ENCODE data around the gene SEMA6B.

Gene SEMA6B

GRCh38 chr19:4518345-4519171 lies 40.9 kb downstream of the SEMA6B start, which contains the start of gene PLIN4:
Gene PLIN4, minus strand, starts transcription at chr19:4518486. Its CDS starts 214 bp downstream, at chr19:4518272.
- no peaks in the 10 kb centered on the region for H3K9me3 ChIP-seq (ENCODE audit: low read length)
- H3K4me1 ChIP-seq (ENCODE audit: insufficient read depth, low read length), result peaks cover 40% of the 10 kb centered on the region
- peak within 1 kb of the TSS; percentile 81 to 83 for H3K4me3 ChIP-seq (ENCODE audit: low read depth in 1 of 2, low read length in 2 of 2)
- H3K36me3 ChIP-seq (ENCODE audit: insufficient read depth, low read length), result peaks cover 20% of the 10 kb centered on the region
- peak within 1 kb of the TSS; percentile 84 for H3K9ac ChIP-seq (ENCODE audit: low read length)
- peak within 1 kb of the TSS; percentile 92 for H3K27ac ChIP-seq (ENCODE audit: low read depth, low read length)
- H3K27me3 ChIP-seq (ENCODE audit: control insufficient read depth in 1 of 2, insufficient read depth in 2 of 2, low read length in 2 of 2), result no peaks in the 10 kb centered on the region

GRCh38 chr19:4517451-4518057 lies 41.9 kb downstream of the SEMA6B start:
- H3K9ac ChIP-seq (ENCODE audit: low read length), result peak overlapping the region; percentile 84
- H3K9me3 ChIP-seq (ENCODE audit: low read length), result no peaks in the 10 kb centered on the region
- peak overlapping the region; percentile 81 to 83 for H3K4me3 ChIP-seq (ENCODE audit: low read depth in 1 of 2, low read length in 2 of 2)
- no peaks in the 10 kb centered on the region for H3K27me3 ChIP-seq (ENCODE audit: control insufficient read depth in 1 of 2, insufficient read depth in 2 of 2, low read length in 2 of 2)
- peaks cover 31% of the 10 kb centered on the region for H3K36me3 ChIP-seq (ENCODE audit: insufficient read depth, low read length)
- peaks cover 36% of the 10 kb centered on the region for H3K4me1 ChIP-seq (ENCODE audit: insufficient read depth, low read length)
- peak overlapping the region; percentile 92 for H3K27ac ChIP-seq (ENCODE audit: low read depth, low read length)

GRCh38 chr19:4516939-4517300 lies 42.6 kb downstream of the SEMA6B start:
- Histone ChIP-seq H3K27ac (ENCODE audit: low read depth, low read length) (peak overlapping the region; percentile 92), H3K4me1 (ENCODE audit: insufficient read depth, low read length) (peaks cover 36% of the 10 kb centered on the region), H3K4me3 (ENCODE audit: low read depth in 1 of 2, low read length in 2 of 2) (peak overlapping the region; percentile 81 to 83), H3K9me3 (ENCODE audit: low read length) (no peaks in the 10 kb centered on the region), H3K9ac (ENCODE audit: low read length) (peak overlapping the region; percentile 84), H3K36me3 (ENCODE audit: insufficient read depth, low read length) (peaks cover 37% of the 10 kb centered on the region), H3K27me3 (ENCODE audit: control insufficient read depth in 1 of 2, insufficient read depth in 2 of 2, low read length in 2 of 2) (no peaks in the 10 kb centered on the region)

GRCh38 chr19:4516199-4516938 lies 43.1 kb downstream of the SEMA6B start:
- Histone ChIP-seq H3K27ac (ENCODE audit: low read depth, low read length) (peak overlapping the region; percentile 92), H3K4me1 (ENCODE audit: insufficient read depth, low read length) (peaks cover 35% of the 10 kb centered on the region), H3K9me3 (ENCODE audit: low read length) (no peaks in the 10 kb centered on the region), H3K36me3 (ENCODE audit: insufficient read depth, low read length) (peaks cover 42% of the 10 kb centered on the region), H3K4me3 (ENCODE audit: low read depth in 1 of 2, low read length in 2 of 2) (peak overlapping the region in 1 of 2 donors; percentile 81), H3K9ac (ENCODE audit: low read length) (no peak overlapping the region), H3K27me3 (ENCODE audit: control insufficient read depth in 1 of 2, insufficient read depth in 2 of 2, low read length in 2 of 2) (no peaks in the 10 kb centered on the region)

GRCh38 chr19:4515732-4516131 lies 43.8 kb downstream of the SEMA6B start:
- Histone ChIP-seq H3K4me1 (ENCODE audit: insufficient read depth, low read length) (peaks cover 30% of the 10 kb centered on the region), H3K27me3 (ENCODE audit: control insufficient read depth in 1 of 2, insufficient read depth in 2 of 2, low read length in 2 of 2) (no peaks in the 10 kb centered on the region), H3K9me3 (ENCODE audit: low read length) (no peaks in the 10 kb centered on the region), H3K36me3 (ENCODE audit: insufficient read depth, low read length) (peaks cover 44% of the 10 kb centered on the region), H3K9ac (ENCODE audit: low read length) (no peak overlapping the region), H3K27ac (ENCODE audit: low read depth, low read length) (no peak overlapping the region), H3K4me3 (ENCODE audit: low read depth in 1 of 2, low read length in 2 of 2) (no peak overlapping the region)

GRCh38 chr19:4513248-4513647 lies 46.2 kb downstream of the SEMA6B start:
- Histone ChIP-seq H3K4me1 (ENCODE audit: insufficient read depth, low read length) (peaks cover 19% of the 10 kb centered on the region), H3K9me3 (ENCODE audit: low read length) (no peaks in the 10 kb centered on the region), H3K9ac (ENCODE audit: low read length) (no peak overlapping the region), H3K27ac (ENCODE audit: low read depth, low read length) (no peak overlapping the region), H3K4me3 (ENCODE audit: low read depth in 1 of 2, low read length in 2 of 2) (no peak overlapping the region), H3K36me3 (ENCODE audit: insufficient read depth, low read length) (peaks cover 44% of the 10 kb centered on the region), H3K27me3 (ENCODE audit: control insufficient read depth in 1 of 2, insufficient read depth in 2 of 2, low read length in 2 of 2) (no peaks in the 10 kb centered on the region)

- Histone ChIP-seq H3K4me3 (ENCODE audit: low read depth in 1 of 2, low read length in 2 of 2) (no peak overlapping the region), H3K4me1 (ENCODE audit: insufficient read depth, low read length) (peaks cover 26% of the 10 kb centered on the region), H3K36me3 (ENCODE audit: insufficient read depth, low read length) (peaks cover 53% of the 10 kb centered on the region), H3K9me3 (ENCODE audit: low read length) (no peaks in the 10 kb centered on the region), H3K9ac (ENCODE audit: low read length) (no peak overlapping the region), H3K27me3 (ENCODE audit: control insufficient read depth in 1 of 2, insufficient read depth in 2 of 2, low read length in 2 of 2) (no peaks in the 10 kb centered on the region), H3K27ac (ENCODE audit: low read depth, low read length) (no peak overlapping the region)
Measured at GRCh38 chr19:4512070-4512469, 47.4 kb downstream of the SEMA6B start.

- H3K27me3 ChIP-seq (ENCODE audit: control insufficient read depth in 1 of 2, insufficient read depth in 2 of 2, low read length in 2 of 2), result no peaks in the 10 kb centered on the region
- H3K9me3 ChIP-seq (ENCODE audit: low read length), result no peaks in the 10 kb centered on the region
- H3K36me3 ChIP-seq (ENCODE audit: insufficient read depth, low read length), result peaks cover 59% of the 10 kb centered on the region
- H3K4me3 ChIP-seq (ENCODE audit: low read depth in 1 of 2, low read length in 2 of 2), result no peak overlapping the region
- no peak overlapping the region for H3K27ac ChIP-seq (ENCODE audit: low read depth, low read length)
- H3K4me1 ChIP-seq (ENCODE audit: insufficient read depth, low read length), result peaks cover 31% of the 10 kb centered on the region
- H3K9ac ChIP-seq (ENCODE audit: low read length), result no peak overlapping the region
Measured at GRCh38 chr19:4511300-4512054, 48.0 kb downstream of the SEMA6B start.

- H3K27me3 ChIP-seq (ENCODE audit: control insufficient read depth in 1 of 2, insufficient read depth in 2 of 2, low read length in 2 of 2), result no peaks in the 10 kb centered on the region
- H3K4me3 ChIP-seq (ENCODE audit: low read depth in 1 of 2, low read length in 2 of 2), result no peak overlapping the region
- H3K27ac ChIP-seq (ENCODE audit: low read depth, low read length), result no peak overlapping the region
- H3K4me1 ChIP-seq (ENCODE audit: insufficient read depth, low read length), result peaks cover 27% of the 10 kb centered on the region
- peaks cover 58% of the 10 kb centered on the region for H3K36me3 ChIP-seq (ENCODE audit: insufficient read depth, low read length)
- no peaks in the 10 kb centered on the region for H3K9me3 ChIP-seq (ENCODE audit: low read length)
- no peak overlapping the region for H3K9ac ChIP-seq (ENCODE audit: low read length)
Measured at GRCh38 chr19:4510435-4511255, 48.8 kb downstream of the SEMA6B start.

GRCh38 chr19:4508698-4509097 lies 50.8 kb downstream of the SEMA6B start:
- Histone ChIP-seq H3K36me3 (ENCODE audit: insufficient read depth, low read length) (peaks cover 58% of the 10 kb centered on the region), H3K4me3 (ENCODE audit: low read depth in 1 of 2, low read length in 2 of 2) (no peak overlapping the region), H3K9me3 (ENCODE audit: low read length) (no peaks in the 10 kb centered on the region), H3K27me3 (ENCODE audit: control insufficient read depth in 1 of 2, insufficient read depth in 2 of 2, low read length in 2 of 2) (no peaks in the 10 kb centered on the region), H3K4me1 (ENCODE audit: insufficient read depth, low read length) (peaks cover 27% of the 10 kb centered on the region), H3K27ac (ENCODE audit: low read depth, low read length) (no peak overlapping the region), H3K9ac (ENCODE audit: low read length) (no peak overlapping the region)

Data from muscle layer of colon (tissue), 2 donors.